ENCODE data around the gene IL4R. TPM values are rescaled to one million over a fixed set of nuclear protein-coding genes. Genes with fewer than 3 reads are reported as not detected.

The IL4R gene
- total and polyA plus RNA-seq, 2 of the 13 experiments (the other 11 are each of a cell fraction or from before 2014, with no cell fraction given), result 15.9 to 49.6 TPM

DNA sequence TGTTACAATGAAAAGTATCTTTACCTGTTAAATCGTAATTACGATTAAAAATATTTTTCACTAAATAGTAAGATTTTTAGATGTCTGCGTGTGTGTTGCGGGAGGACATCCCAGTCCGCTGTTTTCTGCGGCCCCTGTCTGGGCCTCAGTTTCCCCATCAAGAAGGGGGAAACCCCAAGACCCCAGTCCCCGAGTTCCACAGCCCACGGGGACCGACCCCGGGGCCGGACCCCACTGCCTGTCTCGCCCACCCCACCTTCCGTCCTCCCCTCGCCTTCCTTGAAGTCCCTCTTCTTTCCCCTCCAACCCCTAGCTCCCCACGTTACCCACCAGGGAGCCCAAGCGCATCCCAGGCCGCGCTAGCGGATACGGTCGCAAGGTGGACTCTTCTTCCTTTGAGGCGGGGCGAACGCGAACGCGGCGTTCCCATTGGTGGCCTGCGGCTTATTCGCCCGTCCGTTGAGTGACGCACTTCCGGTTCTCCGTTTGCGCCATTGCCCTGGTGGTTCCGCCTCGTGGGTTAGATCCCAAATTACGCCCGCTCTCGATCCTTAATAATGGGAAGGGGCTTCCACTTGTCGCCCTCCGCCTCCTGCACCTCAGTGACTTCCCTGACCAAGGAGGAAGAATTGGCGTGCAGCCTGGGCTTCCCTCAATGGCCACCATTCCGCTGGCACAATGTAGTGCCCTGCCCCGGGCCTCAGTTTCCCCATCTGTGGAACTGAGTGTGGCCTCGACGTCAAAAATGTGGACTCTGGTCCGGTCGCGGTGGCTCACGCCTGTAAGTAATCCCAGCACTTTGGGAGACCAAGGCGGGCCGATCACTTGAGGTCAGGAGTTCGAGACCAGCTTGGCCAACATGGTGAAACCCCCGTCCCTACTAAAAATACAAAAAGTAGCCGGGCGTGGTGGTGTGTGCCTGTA, 45.1 kb upstream of the IL4R start, which contains the start of gene NSMCE1 (continued):
- TF ChIP-seq, protein P1, sequence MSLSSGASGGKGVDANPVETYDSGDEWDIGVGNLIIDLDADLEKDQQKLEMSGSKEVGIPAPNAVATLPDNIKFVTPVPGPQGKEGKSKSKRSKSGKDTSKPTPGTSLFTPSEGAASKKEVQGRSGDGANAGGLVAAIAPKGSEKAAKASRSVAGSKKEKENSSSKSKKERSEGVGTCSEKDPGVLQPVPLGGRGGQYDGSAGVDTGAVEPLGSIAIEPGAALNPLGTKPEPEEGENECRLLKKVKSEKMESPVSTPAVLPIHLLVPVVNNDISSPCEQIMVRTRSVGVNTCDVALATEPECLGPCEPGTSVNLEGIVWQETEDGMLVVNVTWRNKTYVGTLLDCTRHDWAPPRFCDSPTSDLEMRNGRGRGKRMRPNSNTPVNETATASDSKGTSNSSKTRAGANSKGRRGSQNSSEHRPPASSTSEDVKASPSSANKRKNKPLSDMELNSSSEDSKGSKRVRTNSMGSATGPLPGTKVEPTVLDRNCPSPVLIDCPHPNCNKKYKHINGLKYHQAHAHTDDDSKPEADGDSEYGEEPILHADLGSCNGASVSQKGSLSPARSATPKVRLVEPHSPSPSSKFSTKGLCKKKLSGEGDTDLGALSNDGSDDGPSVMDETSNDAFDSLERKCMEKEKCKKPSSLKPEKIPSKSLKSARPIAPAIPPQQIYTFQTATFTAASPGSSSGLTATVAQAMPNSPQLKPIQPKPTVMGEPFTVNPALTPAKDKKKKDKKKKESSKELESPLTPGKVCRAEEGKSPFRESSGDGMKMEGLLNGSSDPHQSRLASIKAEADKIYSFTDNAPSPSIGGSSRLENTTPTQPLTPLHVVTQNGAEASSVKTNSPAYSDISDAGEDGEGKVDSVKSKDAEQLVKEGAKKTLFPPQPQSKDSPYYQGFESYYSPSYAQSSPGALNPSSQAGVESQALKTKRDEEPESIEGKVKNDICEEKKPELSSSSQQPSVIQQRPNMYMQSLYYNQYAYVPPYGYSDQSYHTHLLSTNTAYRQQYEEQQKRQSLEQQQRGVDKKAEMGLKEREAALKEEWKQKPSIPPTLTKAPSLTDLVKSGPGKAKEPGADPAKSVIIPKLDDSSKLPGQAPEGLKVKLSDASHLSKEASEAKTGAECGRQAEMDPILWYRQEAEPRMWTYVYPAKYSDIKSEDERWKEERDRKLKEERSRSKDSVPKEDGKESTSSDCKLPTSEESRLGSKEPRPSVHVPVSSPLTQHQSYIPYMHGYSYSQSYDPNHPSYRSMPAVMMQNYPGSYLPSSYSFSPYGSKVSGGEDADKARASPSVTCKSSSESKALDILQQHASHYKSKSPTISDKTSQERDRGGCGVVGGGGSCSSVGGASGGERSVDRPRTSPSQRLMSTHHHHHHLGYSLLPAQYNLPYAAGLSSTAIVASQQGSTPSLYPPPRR (CRISPR knock-in tag; IDR thresholded peaks at IDR 0.05; ENCODE audit: borderline replicate concordance), result no peak
- TF ChIP-seq POLR2G (IDR thresholded peaks at IDR 0.05; ENCODE audit: low read depth, low read length) (peak; percentile 98), POLR2A (IDR thresholded peaks at IDR 0.05; ENCODE audit: insufficient read depth in 1 of 2, low read depth in 2 of 2, low read length in 2 of 2) (peak; percentile 87 to 93), NCOA1 (CRISPR knock-in tag; IDR thresholded peaks at IDR 0.05) (no peak), SP140L (CRISPR knock-in tag; IDR thresholded peaks at IDR 0.05; ENCODE audit: borderline replicate concordance) (no peak; the same call in 1 of the 2 replicates), ZNF850 (CRISPR knock-in tag; conservative IDR thresholded peaks at IDR 0.05) (peak; percentile 63; the same call in 1 of the 2 replicates), ZNF652 (CRISPR knock-in tag; IDR thresholded peaks at IDR 0.05; ENCODE audit: borderline replicate concordance, low read depth) (no peak; the same call in 1 of the 2 replicates), TCF12 (IDR thresholded peaks at IDR 0.05) (no peak), TCF12 (CRISPR knock-in tag; IDR thresholded peaks at IDR 0.05) (no peak), SOX6 (IDR thresholded peaks at IDR 0.05) (no peak), SOX6 (CRISPR knock-in tag; IDR thresholded peaks at IDR 0.05) (0 out of 2 replicates have a peak, but pooled peaks have one; percentile 51), SIN3A (IDR thresholded peaks at IDR 0.05; ENCODE audit: borderline replicate concordance, low read depth, low read length) (peak; percentile 35; the same call in 1 of the 2 replicates), TFDP1 (CRISPR knock-in tag; IDR thresholded peaks at IDR 0.05; ENCODE audit: borderline replicate concordance) (peak; percentile 55; the same call in 1 of the 2 replicates), NFIB (CRISPR knock-in tag; IDR thresholded peaks at IDR 0.05; ENCODE audit: borderline replicate concordance) (no peak), ISL2 (CRISPR knock-in tag; IDR thresholded peaks at IDR 0.05) (no peak), ZNF713 (CRISPR knock-in tag; IDR thresholded peaks at IDR 0.05) (0 out of 2 replicates have a peak, but pooled peaks have one; percentile 36), KDM5A (IDR thresholded peaks at IDR 0.05; ENCODE audit: borderline replicate concordance, low read length) (no peak; the same call in 1 of the 2 replicates), PBX3 (CRISPR knock-in tag; IDR thresholded peaks at IDR 0.05; ENCODE audit: borderline replicate concordance) (peak; percentile 87), NAIF1 (CRISPR knock-in tag; IDR thresholded peaks at IDR 0.05; ENCODE audit: borderline replicate concordance) (no peak), HNRNPUL1 (IDR thresholded peaks at IDR 0.05; ENCODE audit: low read depth, low read length) (no peak), SIX1 (CRISPR knock-in tag; IDR thresholded peaks at IDR 0.05; ENCODE audit: borderline replicate concordance) (no peak; the same call in 1 of the 2 replicates)
- TF ChIP-seq, protein P2, sequence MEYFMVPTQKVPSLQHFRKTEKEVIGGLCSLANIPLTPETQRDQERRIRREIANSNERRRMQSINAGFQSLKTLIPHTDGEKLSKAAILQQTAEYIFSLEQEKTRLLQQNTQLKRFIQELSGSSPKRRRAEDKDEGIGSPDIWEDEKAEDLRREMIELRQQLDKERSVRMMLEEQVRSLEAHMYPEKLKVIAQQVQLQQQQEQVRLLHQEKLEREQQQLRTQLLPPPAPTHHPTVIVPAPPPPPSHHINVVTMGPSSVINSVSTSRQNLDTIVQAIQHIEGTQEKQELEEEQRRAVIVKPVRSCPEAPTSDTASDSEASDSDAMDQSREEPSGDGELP (IDR thresholded peaks at IDR 0.05; ENCODE audit: borderline replicate concordance, low read depth), result no peak; the same call in 1 of the 2 replicates

Data from HepG2 (cell line).